Measurements from ENCODE around the gene KANK4.

KANK4 gene

GRCh38 chr1:62306065-62306464 lies 13.2 kb downstream of the KANK4 start:
- TF ChIP-seq ARNTL (CRISPR knock-in tag; IDR thresholded peaks at IDR 0.05; ENCODE audit: borderline replicate concordance, low read depth) (no peak), ZFP30 (CRISPR knock-in tag; IDR thresholded peaks at IDR 0.05) (no peak), ZFP3 (CRISPR knock-in tag; IDR thresholded peaks at IDR 0.05) (no peak), TSHZ2 (CRISPR knock-in tag; IDR thresholded peaks at IDR 0.05) (no peak), BACH2 (CRISPR knock-in tag; IDR thresholded peaks at IDR 0.05; ENCODE audit: borderline replicate concordance) (no peak)
- no peak for ATAC-seq

- no peak for ATAC-seq
- no peak for TF ChIP-seq CSDC2 (CRISPR knock-in tag; IDR thresholded peaks at IDR 0.05)
- no peak for TF ChIP-seq OSR1 (CRISPR knock-in tag; IDR thresholded peaks at IDR 0.05)
- TF ChIP-seq ARNTL (CRISPR knock-in tag; IDR thresholded peaks at IDR 0.05; ENCODE audit: borderline replicate concordance, low read depth) = no peak
- no peak for TF ChIP-seq POU6F1 (CRISPR knock-in tag; IDR thresholded peaks at IDR 0.05; ENCODE audit: borderline replicate concordance, low read depth)
- no peak for TF ChIP-seq TCF4 (CRISPR knock-in tag; IDR thresholded peaks at IDR 0.05; ENCODE audit: borderline replicate concordance)
- TF ChIP-seq CREB5 (CRISPR knock-in tag; IDR thresholded peaks at IDR 0.05; ENCODE audit: low read depth) = no peak
- TF ChIP-seq ZFP30 (CRISPR knock-in tag; IDR thresholded peaks at IDR 0.05) = no peak
- TF ChIP-seq PATZ1 (CRISPR knock-in tag; IDR thresholded peaks at IDR 0.05; ENCODE audit: borderline replicate concordance) = no peak
- no peak for TF ChIP-seq ZNF565 (CRISPR knock-in tag; conservative IDR thresholded peaks at IDR 0.05; ENCODE audit: low read depth)
These were observed 14.3 kb downstream of the KANK4 start for GRCh38 chr1:62304975-62305374.

GRCh38 chr1:62304515-62304914 lies 14.7 kb downstream of the KANK4 start:
- TF ChIP-seq ZFP3 (CRISPR knock-in tag; IDR thresholded peaks at IDR 0.05) (no peak), GLIS3 (CRISPR knock-in tag; IDR thresholded peaks at IDR 0.05) (no peak), SNAI2 (CRISPR knock-in tag; IDR thresholded peaks at IDR 0.05) (no peak), CSRNP3 (CRISPR knock-in tag; IDR thresholded peaks at IDR 0.05) (no peak), TSHZ2 (CRISPR knock-in tag; IDR thresholded peaks at IDR 0.05) (no peak), ZNF8 (CRISPR knock-in tag; IDR thresholded peaks at IDR 0.05) (no peak), OSR1 (CRISPR knock-in tag; IDR thresholded peaks at IDR 0.05) (no peak), RARB (CRISPR knock-in tag; IDR thresholded peaks at IDR 0.05) (no peak), POU6F1 (CRISPR knock-in tag; IDR thresholded peaks at IDR 0.05; ENCODE audit: borderline replicate concordance, low read depth) (no peak), ZNF565 (CRISPR knock-in tag; conservative IDR thresholded peaks at IDR 0.05; ENCODE audit: low read depth) (no peak), BACH2 (CRISPR knock-in tag; IDR thresholded peaks at IDR 0.05; ENCODE audit: borderline replicate concordance) (no peak), ZNF70 (CRISPR knock-in tag; IDR thresholded peaks at IDR 0.05) (no peak), CSDC2 (CRISPR knock-in tag; IDR thresholded peaks at IDR 0.05) (no peak), ZC3H10 (CRISPR knock-in tag; IDR thresholded peaks at IDR 0.05) (no peak), ESRRG (CRISPR knock-in tag; IDR thresholded peaks at IDR 0.05) (no peak), ARNTL (CRISPR knock-in tag; IDR thresholded peaks at IDR 0.05; ENCODE audit: borderline replicate concordance, low read depth) (no peak)
- ATAC-seq = no peak
